PC-3 (cell line): ENCODE data around the gene CYRIA. TPM values are rescaled to one million over a fixed set of nuclear protein-coding genes. Genes with fewer than 3 reads are reported as not detected.

Experiments
- ATAC-seq: fragments of 200-7000 bp; cut with Tn5 transposase; 2 replicates; pipeline ENCODE4 v1.9.1; 2020; ENCODE audit warnings: mild to moderate bottlenecking, moderate library complexity
- BruUV-seq: library from RNA; stranded (reverse); fragments of 400-500 nt; replicated peaks from 2 replicates; lab custom pipeline; 2021; lab: Mats Ljungman, UMichigan
- CTCF ChIA-PET: fragments of 300-600 bp; sonication (Branson Sonifier 250); formaldehyde crosslinking; loops from one replicate; lab custom pipeline; 2022; ENCODE audit warnings: antibody characterized with exemption; lab: Charles Lee
- POLR2A ChIA-PET: fragments of 300-600 bp; sonication (Branson Sonifier 250); formaldehyde crosslinking; loops from one replicate; lab custom pipeline; 2022; ENCODE audit warnings: antibody characterized with exemption; ENCODE audit not compliant: unreplicated experiment; lab: Charles Lee
- DNase-seq: peaks from one replicate; pipeline ENCODE4 v3.0.0-alpha.2; 2015
- H2AFZ ChIP-seq: fragments of 300-600 bp; sonication (generic); 2 replicates; pipeline ENCODE4 v1.6.0; 2016; ENCODE audit warnings: antibody characterized with exemption, low read length
- H3F3A ChIP-seq: fragments of 300-600 bp; sonication (generic); one replicate; pipeline ENCODE4 v1.6.0; 2017; ENCODE audit warnings: antibody characterized with exemption, low read length, control low read depth, mild to moderate bottlenecking; ENCODE audit not compliant: unreplicated experiment
- H3K27ac ChIP-seq: fragments of 300-600 bp; sonication (generic); 2 replicates; pipeline ENCODE4 v1.5.1; 2016; ENCODE audit warnings: mild to moderate bottlenecking, low read length
- H3K27me3 ChIP-seq: fragments of 300-600 bp; sonication (generic); 2 replicates; pipeline ENCODE4 v1.6.1; 2016; ENCODE audit warnings: low read length, mixed read lengths
- H3K36me3 ChIP-seq: fragments of 300-600 bp; sonication (generic); 2 replicates; pipeline ENCODE4 v1.6.1; 2016; ENCODE audit warnings: low read depth, mixed run types, low read length, mixed read lengths
- H3K4me1 ChIP-seq: fragments of 300-600 bp; sonication (generic); 2 replicates; pipeline ENCODE4 v1.5.1; 2016; ENCODE audit warnings: low read length; ENCODE audit not compliant: insufficient read depth
- H3K4me2 ChIP-seq: fragments of 300-600 bp; sonication (generic); 2 replicates; pipeline ENCODE4 v1.6.0; 2016; ENCODE audit warnings: low read length
- H3K4me3 ChIP-seq: fragments of 300-600 bp; sonication (generic); 2 replicates; pipeline ENCODE4 v1.5.1; 2016; ENCODE audit warnings: mild to moderate bottlenecking, low read length, mixed read lengths
- H3K79me2 ChIP-seq: fragments of 300-600 bp; sonication (generic); 2 replicates; pipeline ENCODE4 v1.6.1; 2017; ENCODE audit warnings: low read length, mixed read lengths
- H3K9ac ChIP-seq: fragments of 300-600 bp; sonication (generic); 2 replicates; pipeline ENCODE4 v1.6.0; 2016; ENCODE audit warnings: mild to moderate bottlenecking, low read length
- H3K9me2 ChIP-seq: fragments of 300-600 bp; sonication (generic); replicated peaks from 2 replicates; pipeline ENCODE4 v1.6.1; 2016; ENCODE audit warnings: mixed run types, low read length, mixed read lengths
- H3K9me3 ChIP-seq: fragments of 300-600 bp; sonication (generic); 2 replicates; pipeline ENCODE4 v1.6.1; 2016; ENCODE audit warnings: low read length, mixed read lengths
- H4K20me1 ChIP-seq: fragments of 300-600 bp; sonication (generic); 2 replicates; pipeline ENCODE4 v1.6.1; 2016; ENCODE audit warnings: low read length, mixed read lengths
- EZH2 ChIP-seq: fragments of 300-600 bp; sonication (generic); IDR thresholded peaks from one replicate; pipeline ENCODE4 v1.6.1; 2017; ENCODE audit warnings: antibody characterized with exemption, mild to moderate bottlenecking, low read length; ENCODE audit not compliant: unreplicated experiment
- EZH2phosphoT487 ChIP-seq: fragments of 300-600 bp; sonication (generic); IDR thresholded peaks from 2 replicates; pipeline ENCODE4 v1.6.1; 2018; ENCODE audit warnings: mild to moderate bottlenecking, antibody characterized with exemption, low read length, borderline replicate concordance
- intact Hi-C: fragments of 100-400 bp; cut with micrococcal nuclease; formaldehyde crosslinking; loops from 2 replicates; pipeline ENCODE4 v1.9.0; 2023
- total RNA-seq: library from RNA; depleted of rRNA; stranded (reverse); fragments of >200 nt; gene quantifications from 2 replicates; pipeline ENCODE4 v1.2.3, GENCODE V29; 2014
- TF ChIP-seq, protein P1 (sequence below): fragments of 300-600 bp; sonication (generic); conservative IDR thresholded peaks from 2 replicates; pipeline ENCODE4 v1.5.1; 2017; ENCODE audit warnings: antibody characterized with exemption, low read depth, mild to moderate bottlenecking, low read length

The CYRIA gene
- total RNA-seq, 1 experiment from 2014 or later: 0.15 TPM

DNA sequence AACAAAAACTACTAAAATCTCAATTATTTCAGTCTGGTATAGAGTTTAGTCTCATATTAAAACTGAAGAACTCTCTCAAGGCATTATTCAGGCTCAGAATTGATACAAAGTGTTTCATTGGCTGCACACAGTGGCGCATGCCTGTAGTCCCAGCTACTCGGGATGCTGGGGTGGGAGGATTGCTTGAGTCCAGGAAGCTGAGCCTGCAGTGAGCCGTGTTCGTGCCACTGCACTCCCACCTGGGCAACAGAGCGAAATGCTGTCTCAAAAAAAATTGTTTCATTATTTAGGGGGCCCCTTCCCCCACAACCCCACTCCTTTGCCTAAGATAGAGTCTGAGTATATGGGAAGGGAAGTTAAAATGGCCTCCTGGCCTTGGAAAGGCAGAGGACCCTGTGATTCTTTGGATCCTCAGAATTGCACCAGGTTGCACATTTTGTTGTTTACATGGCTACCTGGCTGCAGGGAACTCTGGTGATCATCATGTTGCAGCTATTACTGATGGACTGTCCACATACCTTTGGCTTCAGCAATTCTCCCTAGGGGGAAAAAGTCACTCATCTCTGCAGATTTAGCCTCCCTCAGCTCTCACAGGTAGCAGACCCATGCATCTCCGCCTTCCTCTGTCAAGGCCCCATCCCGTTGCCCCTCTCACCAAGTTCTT lies 19.2 kb upstream of the CYRIA start:
- Histone ChIP-seq H3K9me3 (no peaks in the 10 kb centered on the region), H3K79me2 (no peaks in the 10 kb centered on the region), H2AFZ (no peak overlapping the region), H3K9ac (no peak overlapping the region), H3K27ac (no peak overlapping the region), H3K4me2 (no peak overlapping the region), H4K20me1 (no peaks in the 10 kb centered on the region), H3K9me2 (no peaks in the 10 kb centered on the region), H3K36me3 (no peaks in the 10 kb centered on the region), H3K4me3 (no peak overlapping the region), H3K4me1 (no peaks in the 10 kb centered on the region), H3K27me3 (no peaks in the 10 kb centered on the region), H3F3A (no peaks in the 10 kb centered on the region)
- ATAC-seq: no peak
- DNase-seq: no peak
- ChIA-PET CTCF (no interaction called here), POLR2A (no interaction called here)
- BruUV-seq: no TSS peak
- intact Hi-C loops: no loop called here
- TF ChIP-seq EZH2phosphoT487 (no peak), EZH2 (no peak)
- TF ChIP-seq, protein P1, sequence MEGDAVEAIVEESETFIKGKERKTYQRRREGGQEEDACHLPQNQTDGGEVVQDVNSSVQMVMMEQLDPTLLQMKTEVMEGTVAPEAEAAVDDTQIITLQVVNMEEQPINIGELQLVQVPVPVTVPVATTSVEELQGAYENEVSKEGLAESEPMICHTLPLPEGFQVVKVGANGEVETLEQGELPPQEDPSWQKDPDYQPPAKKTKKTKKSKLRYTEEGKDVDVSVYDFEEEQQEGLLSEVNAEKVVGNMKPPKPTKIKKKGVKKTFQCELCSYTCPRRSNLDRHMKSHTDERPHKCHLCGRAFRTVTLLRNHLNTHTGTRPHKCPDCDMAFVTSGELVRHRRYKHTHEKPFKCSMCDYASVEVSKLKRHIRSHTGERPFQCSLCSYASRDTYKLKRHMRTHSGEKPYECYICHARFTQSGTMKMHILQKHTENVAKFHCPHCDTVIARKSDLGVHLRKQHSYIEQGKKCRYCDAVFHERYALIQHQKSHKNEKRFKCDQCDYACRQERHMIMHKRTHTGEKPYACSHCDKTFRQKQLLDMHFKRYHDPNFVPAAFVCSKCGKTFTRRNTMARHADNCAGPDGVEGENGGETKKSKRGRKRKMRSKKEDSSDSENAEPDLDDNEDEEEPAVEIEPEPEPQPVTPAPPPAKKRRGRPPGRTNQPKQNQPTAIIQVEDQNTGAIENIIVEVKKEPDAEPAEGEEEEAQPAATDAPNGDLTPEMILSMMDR: no peak

DNA sequence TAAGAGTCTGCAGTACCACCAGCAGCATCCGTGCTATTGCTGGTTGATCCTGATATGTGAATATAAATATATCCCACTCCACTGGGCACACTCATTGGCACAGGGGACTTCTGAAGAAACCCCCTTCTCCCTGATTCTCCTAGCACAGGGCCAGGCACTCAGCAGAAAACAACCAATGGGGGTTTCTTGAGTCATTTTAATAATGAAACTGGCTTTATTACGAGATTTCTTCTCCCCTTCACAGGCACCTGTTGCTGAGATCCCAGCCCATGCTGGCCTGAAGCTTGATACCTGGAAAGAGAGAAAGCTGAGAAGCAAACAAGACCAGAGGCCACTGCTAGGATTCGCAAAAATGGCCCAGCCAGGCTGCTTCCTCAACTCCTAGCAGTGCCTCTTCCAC lies 17.9 kb upstream of the CYRIA start:
- Histone ChIP-seq H3K4me3 (no peak overlapping the region), H4K20me1 (no peaks in the 10 kb centered on the region), H3K9ac (no peak overlapping the region), H2AFZ (no peak overlapping the region), H3F3A (no peaks in the 10 kb centered on the region), H3K4me2 (no peak overlapping the region), H3K27ac (no peak overlapping the region), H3K36me3 (no peaks in the 10 kb centered on the region), H3K27me3 (no peaks in the 10 kb centered on the region), H3K9me3 (no peaks in the 10 kb centered on the region), H3K9me2 (no peaks in the 10 kb centered on the region), H3K4me1 (no peaks in the 10 kb centered on the region), H3K79me2 (no peaks in the 10 kb centered on the region)
- BruUV-seq: no TSS peak
- ATAC-seq (no peak), DNase-seq (no peak)
- CTCF ChIA-PET: no interaction called here
- POLR2A ChIA-PET: no interaction called here
- TF ChIP-seq, protein P1: no peak
- TF ChIP-seq EZH2phosphoT487 (no peak), EZH2 (no peak)
- intact Hi-C loops: no loop called here

DNA sequence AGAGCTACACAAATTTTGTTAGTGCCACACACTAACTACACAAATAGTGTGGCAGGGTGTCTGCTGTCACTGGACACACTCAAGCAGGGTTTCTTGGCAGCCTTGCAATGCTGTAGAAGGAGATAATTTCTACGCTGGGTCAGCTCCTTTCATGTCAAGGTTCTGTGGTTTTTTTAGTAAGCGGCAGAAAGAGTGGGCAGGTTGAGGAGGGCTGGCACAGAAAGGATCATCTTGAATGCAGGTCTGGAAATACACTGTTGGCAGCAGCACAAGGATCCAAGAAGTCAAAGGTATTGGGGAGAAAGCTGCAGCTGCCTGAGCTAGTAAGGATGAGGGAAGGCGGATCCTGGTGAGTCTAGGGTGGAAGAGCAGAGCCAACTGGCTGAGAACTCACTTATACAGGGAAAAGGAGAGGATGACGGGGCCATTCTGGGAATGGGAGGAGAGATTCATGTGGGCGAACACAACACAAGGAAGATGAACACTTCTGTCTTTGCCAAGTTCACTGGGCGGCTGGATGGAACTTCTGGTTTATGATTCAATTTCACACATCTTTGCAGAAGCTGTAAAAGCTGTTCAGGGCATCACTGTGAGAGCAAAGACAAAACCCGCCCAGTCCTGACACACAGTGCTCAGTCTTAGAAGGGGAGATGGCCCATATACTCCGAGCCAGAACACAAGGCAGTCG lies 16.9 kb upstream of the CYRIA start:
- ATAC-seq: no peak
- no peak overlapping the region for H3K9ac ChIP-seq
- CTCF ChIA-PET: no interaction called here
- no peak overlapping the region for H3K4me2 ChIP-seq
- TF ChIP-seq, protein P1: no peak
- no peak for TF ChIP-seq EZH2phosphoT487
- no peak for TF ChIP-seq EZH2
- no TSS peak for BruUV-seq
- no peaks in the 10 kb centered on the region for H3K36me3 ChIP-seq
- no peak overlapping the region for H2AFZ ChIP-seq
- H4K20me1 ChIP-seq: no peaks in the 10 kb centered on the region
- no peak overlapping the region for H3K27ac ChIP-seq
- no peaks in the 10 kb centered on the region for H3F3A ChIP-seq
- intact Hi-C loops: no loop called here
- H3K79me2 ChIP-seq: no peaks in the 10 kb centered on the region
- H3K27me3 ChIP-seq: no peaks in the 10 kb centered on the region
- DNase-seq: no peak
- no peaks in the 10 kb centered on the region for H3K9me3 ChIP-seq
- H3K4me3 ChIP-seq: no peak overlapping the region
- no peaks in the 10 kb centered on the region for H3K9me2 ChIP-seq
- POLR2A ChIA-PET: no interaction called here
- H3K4me1 ChIP-seq: no peaks in the 10 kb centered on the region
